GM20000 (cell line): Measurements from ENCODE around the gene FBXL4.
A peak's percentile ranks its signal among the peaks of the same experiment; 100 is the strongest.

Source experiments
- DNase-seq: peaks from one replicate; pipeline ENCODE4 v3.0.0; 2012; ENCODE audit warnings: low spot score
- TF ChIP-seq, protein P1 (sequence below): IDR thresholded peaks from 2 replicates; pipeline ENCODE4 v1.5.1; 2012; ENCODE audit warnings: mild to moderate bottlenecking, control low read depth; ENCODE audit errors: extremely low read depth, missing control alignments

The FBXL4 gene

DNA sequence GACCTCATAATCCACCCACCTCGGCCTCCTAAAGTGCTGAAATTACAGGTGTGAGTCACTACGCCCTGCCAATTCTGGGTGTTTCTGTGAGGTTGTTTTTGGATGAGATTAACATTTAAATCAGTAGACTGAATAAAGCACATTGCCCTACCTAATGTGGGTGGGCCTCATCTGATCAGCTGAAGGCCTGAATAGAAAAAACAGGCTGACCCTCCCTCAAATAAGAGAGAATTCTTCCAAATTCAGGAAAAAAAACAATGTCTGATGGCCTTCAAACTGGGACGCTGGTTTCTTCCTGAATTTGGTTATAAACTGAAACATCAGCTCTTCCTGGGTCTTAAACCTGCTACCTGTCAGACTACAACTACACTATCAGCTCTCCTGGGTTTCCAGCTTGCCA is 62.4 kb downstream of the FBXL4 start:
- no peak for DNase-seq
- TF ChIP-seq, protein P1, sequence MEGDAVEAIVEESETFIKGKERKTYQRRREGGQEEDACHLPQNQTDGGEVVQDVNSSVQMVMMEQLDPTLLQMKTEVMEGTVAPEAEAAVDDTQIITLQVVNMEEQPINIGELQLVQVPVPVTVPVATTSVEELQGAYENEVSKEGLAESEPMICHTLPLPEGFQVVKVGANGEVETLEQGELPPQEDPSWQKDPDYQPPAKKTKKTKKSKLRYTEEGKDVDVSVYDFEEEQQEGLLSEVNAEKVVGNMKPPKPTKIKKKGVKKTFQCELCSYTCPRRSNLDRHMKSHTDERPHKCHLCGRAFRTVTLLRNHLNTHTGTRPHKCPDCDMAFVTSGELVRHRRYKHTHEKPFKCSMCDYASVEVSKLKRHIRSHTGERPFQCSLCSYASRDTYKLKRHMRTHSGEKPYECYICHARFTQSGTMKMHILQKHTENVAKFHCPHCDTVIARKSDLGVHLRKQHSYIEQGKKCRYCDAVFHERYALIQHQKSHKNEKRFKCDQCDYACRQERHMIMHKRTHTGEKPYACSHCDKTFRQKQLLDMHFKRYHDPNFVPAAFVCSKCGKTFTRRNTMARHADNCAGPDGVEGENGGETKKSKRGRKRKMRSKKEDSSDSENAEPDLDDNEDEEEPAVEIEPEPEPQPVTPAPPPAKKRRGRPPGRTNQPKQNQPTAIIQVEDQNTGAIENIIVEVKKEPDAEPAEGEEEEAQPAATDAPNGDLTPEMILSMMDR: no peak

DNA sequence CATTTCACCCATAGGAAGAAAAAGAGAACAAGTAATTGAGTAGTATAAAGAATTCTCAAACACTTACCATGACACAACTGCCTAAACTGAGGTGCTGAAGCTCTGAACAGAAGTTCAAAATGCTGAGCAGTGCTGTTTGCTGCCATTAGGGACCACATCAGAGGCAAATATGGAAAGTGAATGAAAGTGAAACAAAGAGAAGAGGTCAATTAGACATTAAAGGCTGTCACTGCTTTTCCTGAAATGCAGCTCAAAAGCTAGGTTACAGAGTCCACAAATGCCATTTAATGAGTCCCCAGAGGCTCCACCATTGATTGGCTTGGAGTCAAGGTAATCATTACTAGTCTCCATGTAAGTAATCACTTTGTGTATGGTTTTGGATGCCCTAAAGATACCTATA is 67.3 kb downstream of the FBXL4 start:
- DNase-seq: peak; percentile 22
- TF ChIP-seq, protein P1: no peak

DNA sequence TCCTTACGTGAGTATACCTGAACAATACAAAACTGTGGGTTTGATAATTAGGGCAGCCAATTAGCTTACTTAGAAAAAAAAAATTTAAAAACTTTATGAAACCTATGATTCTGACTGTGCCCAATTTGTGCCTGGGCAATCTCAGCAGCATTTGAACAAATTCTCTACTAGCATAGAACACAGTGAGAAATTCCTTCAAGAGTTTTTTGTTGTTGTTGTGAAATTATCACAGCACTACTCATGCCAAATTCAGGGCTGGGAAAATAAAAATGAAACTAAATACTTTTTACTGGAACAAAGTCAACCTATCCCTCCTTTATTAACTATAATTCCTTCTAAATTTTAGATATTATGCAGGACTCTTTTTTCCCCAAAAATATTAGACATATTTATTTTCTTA is 70.5 kb downstream of the FBXL4 start:
- no peak for DNase-seq
- TF ChIP-seq, protein P1: no peak

DNA sequence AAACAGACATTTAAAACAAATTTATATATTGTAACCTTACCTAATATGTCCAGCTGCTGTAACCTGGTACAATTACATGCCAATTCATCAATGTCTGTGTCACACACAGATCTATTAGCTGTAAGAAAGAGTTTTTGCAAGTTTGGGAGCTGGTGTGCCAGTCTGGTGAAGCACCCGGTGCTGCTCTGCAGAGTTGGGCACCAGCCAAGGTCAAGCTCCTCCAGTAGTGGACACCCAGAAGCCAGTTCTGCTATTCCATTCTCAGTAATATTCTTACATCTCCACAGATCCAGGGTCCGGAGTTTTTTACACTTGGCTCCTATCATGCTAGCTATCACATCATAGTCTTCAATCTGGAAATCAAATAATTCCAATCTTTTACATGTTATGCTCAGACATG is 72.4 kb downstream of the FBXL4 start:
- no peak for DNase-seq
- TF ChIP-seq, protein P1: no peak

DNA sequence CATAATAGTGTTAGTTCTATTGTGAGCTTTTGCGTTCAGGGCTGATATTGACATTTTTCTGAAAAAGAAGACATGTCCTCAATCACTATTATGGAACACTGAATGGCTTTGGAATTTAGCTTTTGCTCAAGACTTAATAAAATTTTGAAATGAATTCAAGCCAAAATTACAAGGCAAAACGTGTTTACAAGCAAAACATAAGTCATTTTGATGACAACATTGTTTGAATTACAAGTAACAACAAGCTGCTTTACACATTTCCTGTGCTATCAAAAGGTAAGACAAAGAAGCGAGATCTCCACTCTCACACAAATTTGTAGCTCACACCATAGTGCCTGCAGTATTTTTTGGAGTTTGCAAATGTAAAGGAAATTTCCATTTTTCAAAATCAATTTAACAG is 75.9 kb downstream of the FBXL4 start:
- TF ChIP-seq, protein P1: no peak
- DNase-seq: no peak

DNA sequence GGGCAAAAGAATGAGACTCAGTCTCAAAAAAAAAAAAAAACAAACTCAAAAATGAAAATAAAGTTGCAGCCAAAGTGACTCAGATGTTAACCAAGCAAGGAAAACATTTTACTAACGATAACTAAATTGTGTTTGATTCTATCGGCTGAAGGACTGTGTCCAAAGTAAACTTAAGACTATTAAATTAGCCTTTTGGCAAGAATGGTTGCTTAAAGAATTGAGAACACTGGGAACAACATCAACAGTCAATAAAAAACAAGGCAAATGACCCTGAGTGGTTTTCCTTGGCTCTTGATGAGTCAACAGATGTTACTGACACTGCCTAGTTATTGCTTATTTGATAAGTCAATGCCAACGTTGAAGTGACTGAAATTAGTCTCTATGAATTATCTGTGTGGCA is 76.7 kb downstream of the FBXL4 start:
- TF ChIP-seq, protein P1: no peak
- no peak for DNase-seq

DNA sequence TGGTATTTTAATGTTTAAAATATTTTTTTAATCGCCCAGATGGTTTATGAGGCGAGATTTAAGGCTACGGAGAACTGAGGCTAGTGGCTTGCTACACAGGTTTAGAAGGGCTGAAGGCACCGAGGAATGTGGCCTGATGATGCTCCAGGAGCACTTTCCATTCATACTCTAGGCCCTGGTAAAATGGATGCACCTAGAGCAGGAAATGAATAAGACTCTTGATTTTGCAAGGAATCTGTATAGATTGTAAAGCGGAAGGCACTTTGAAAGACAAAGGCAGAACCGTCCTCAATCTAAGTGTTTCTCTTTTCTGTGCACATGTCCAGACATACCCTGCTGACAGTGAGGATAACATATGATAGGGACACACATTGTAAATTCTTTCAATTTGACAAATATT is 83.2 kb downstream of the FBXL4 start:
- TF ChIP-seq, protein P1: no peak
- DNase-seq: no peak
